HepG2 (cell line): Measurements from ENCODE around the gene SLC43A3. TPM values are rescaled to one million over a fixed set of nuclear protein-coding genes. Genes with fewer than 3 reads are reported as not detected.

Source experiments
- CC2D1A ChIP-seq: sonication (generic); formaldehyde crosslinking; IDR thresholded peaks from 2 replicates; pipeline ENCODE4 v1.8.1; 2023; ENCODE audit warnings: mild to moderate bottlenecking, missing genetic modification reagents
- DMTF1 ChIP-seq: sonication (generic); formaldehyde crosslinking; IDR thresholded peaks from 2 replicates; pipeline ENCODE4 v1.4.0; 2020; ENCODE audit warnings: mild to moderate bottlenecking, missing genetic modification reagents
- EHMT2 ChIP-seq: fragments of 200-600 bp; sonication (generic); IDR thresholded peaks from 2 replicates; pipeline ENCODE4 v1.7.0; 2017; ENCODE audit warnings: antibody characterized with exemption, low read depth, low read length, borderline replicate concordance
- EZH2 ChIP-seq: conservative IDR thresholded peaks from 2 replicates; pipeline ENCODE4 v1.6.1; 2012; ENCODE audit warnings: mild to moderate bottlenecking, low read depth, low read length, moderate library complexity
- FUBP1 ChIP-seq: sonication (generic); formaldehyde crosslinking; IDR thresholded peaks from 2 replicates; pipeline ENCODE4 v1.5.1; 2020; ENCODE audit warnings: missing genetic modification reagents, mild to moderate bottlenecking, borderline replicate concordance
- GATAD2A ChIP-seq: IDR thresholded peaks from 2 replicates; pipeline ENCODE4 v1.6.1; 2016
- HNRNPK ChIP-seq: fragments of 200-400 bp; formaldehyde crosslinking; IDR thresholded peaks from 2 replicates; pipeline ENCODE4 v1.6.1; 2018; ENCODE audit warnings: low read length, low read depth, moderate library complexity, mild to moderate bottlenecking; ENCODE audit not compliant: poor library complexity, severe bottlenecking
- IRF2 ChIP-seq: IDR thresholded peaks from 2 replicates; pipeline ENCODE4 v1.6.1; 2018; ENCODE audit warnings: missing genetic modification reagents, missing compliant biosample characterization
- NR2F6 ChIP-seq, 2 experiments: IDR thresholded peaks; 2 replicates each; pipeline ENCODE4 v1.6.1; 2016; ENCODE audit warnings: antibody characterized with exemption in 1 of 2, mild to moderate bottlenecking in 1 of 2
- PHF5A ChIP-seq: IDR thresholded peaks from one replicate; pipeline ENCODE4 v1.6.1; 2018; ENCODE audit warnings: low read depth, missing genetic modification reagents; ENCODE audit not compliant: unreplicated experiment
- PLRG1 ChIP-seq: fragments of 450-650 bp; conservative IDR thresholded peaks from 2 replicates; pipeline ENCODE4 v1.6.1; 2016
- POGZ ChIP-seq: sonication (generic); formaldehyde crosslinking; IDR thresholded peaks from 2 replicates; pipeline ENCODE4 v1.4.0; 2020; ENCODE audit warnings: mild to moderate bottlenecking, missing genetic modification reagents
- SMC3 ChIP-seq: IDR thresholded peaks from 2 replicates; pipeline ENCODE4 v1.6.1; 2011; ENCODE audit warnings: low read length, improper control_type of control experiment
- SMYD3 ChIP-seq: sonication (generic); formaldehyde crosslinking; IDR thresholded peaks from 2 replicates; pipeline ENCODE4 v1.8.1; 2023; ENCODE audit warnings: mild to moderate bottlenecking, missing genetic modification reagents
- SNRNP70 ChIP-seq: fragments of 200-400 bp; formaldehyde crosslinking; IDR thresholded peaks from 2 replicates; pipeline ENCODE4 v1.6.1; 2017; ENCODE audit warnings: mild to moderate bottlenecking, low read depth, low read length, moderate library complexity
- SP5 ChIP-seq: IDR thresholded peaks from 2 replicates; pipeline ENCODE4 v1.6.1; 2016; ENCODE audit warnings: low read depth, borderline replicate concordance
- SRY ChIP-seq: sonication (generic); formaldehyde crosslinking; IDR thresholded peaks from 2 replicates; pipeline ENCODE4 v1.8.0; 2022; ENCODE audit warnings: mild to moderate bottlenecking, missing genetic modification reagents
- TARDBP ChIP-seq: sonication (generic); formaldehyde crosslinking; IDR thresholded peaks from 2 replicates; pipeline ENCODE4 v1.8.0; 2022; ENCODE audit warnings: mild to moderate bottlenecking, missing genetic modification reagents
- TEF ChIP-seq: sonication (generic); formaldehyde crosslinking; IDR thresholded peaks from 2 replicates; pipeline ENCODE4 v1.5.0; 2020; ENCODE audit warnings: missing genetic modification reagents
- YEATS2 ChIP-seq: sonication (generic); formaldehyde crosslinking; IDR thresholded peaks from 2 replicates; pipeline ENCODE4 v1.4.0; 2020; ENCODE audit warnings: missing genetic modification reagents, borderline replicate concordance
- ZNF44 ChIP-seq: sonication (generic); formaldehyde crosslinking; IDR thresholded peaks from 2 replicates; pipeline ENCODE4 v1.5.1; 2020; ENCODE audit warnings: mild to moderate bottlenecking, missing genetic modification reagents
- ZNF878 ChIP-seq: sonication (generic); formaldehyde crosslinking; IDR thresholded peaks from 2 replicates; pipeline ENCODE4 v1.8.1; 2023; ENCODE audit warnings: mild to moderate bottlenecking, missing genetic modification reagents, moderate library complexity
- ZSCAN29 ChIP-seq: sonication (generic); formaldehyde crosslinking; conservative IDR thresholded peaks from 2 replicates; pipeline ENCODE4 v1.4.0; 2020; ENCODE audit warnings: mild to moderate bottlenecking, missing genetic modification reagents
- polyA plus RNA-seq, 8 experiments: library from polyadenylated mRNA; depleted of rRNA in 3 of 8; stranded (reverse) in 7 of 8; unstranded in 1 of 8; fragments of >200 nt; fragmentation: Illumina TruSeq in 4 of 8; extraction: Trizol in 4 of 8; gene quantifications; 2 replicates each; pipeline versions ENCODE4 v1.2.1 to v1.2.3, GENCODE V29; 2011 to 2016; ENCODE audit warnings: low read depth in 4 of 8, missing spikeins in 1 of 8, mixed read lengths in 1 of 8; ENCODE audit not compliant: insufficient read depth in 1 of 8
- total RNA-seq, 5 experiments: library from RNA; depleted of rRNA; stranded (reverse); fragments of >200 nt; fragmentation: Illumina TruSeq; extraction: Trizol; gene quantifications; 2 replicates each; pipeline ENCODE4 v1.2.3, GENCODE V29; 2016; ENCODE audit warnings: low read depth in 1 of 5
- TF ChIP-seq, protein P1 (sequence below), 2 experiments: fragments of 450-650 bp in 1 of 2; sonication (generic) in 1 of 2; formaldehyde crosslinking; IDR thresholded peaks; 2 replicates each; pipeline versions ENCODE4 v1.5.0 to v1.8.0; 2020 to 2022; ENCODE audit warnings: mild to moderate bottlenecking in 1 of 2, missing genetic modification reagents in 1 of 2

SLC43A3 gene
- total and polyA plus RNA-seq, 2 of the 13 experiments (the other 11 are each of a cell fraction or from before 2014, with no cell fraction given) = 2.6 TPM; not detected in 1

DNA sequence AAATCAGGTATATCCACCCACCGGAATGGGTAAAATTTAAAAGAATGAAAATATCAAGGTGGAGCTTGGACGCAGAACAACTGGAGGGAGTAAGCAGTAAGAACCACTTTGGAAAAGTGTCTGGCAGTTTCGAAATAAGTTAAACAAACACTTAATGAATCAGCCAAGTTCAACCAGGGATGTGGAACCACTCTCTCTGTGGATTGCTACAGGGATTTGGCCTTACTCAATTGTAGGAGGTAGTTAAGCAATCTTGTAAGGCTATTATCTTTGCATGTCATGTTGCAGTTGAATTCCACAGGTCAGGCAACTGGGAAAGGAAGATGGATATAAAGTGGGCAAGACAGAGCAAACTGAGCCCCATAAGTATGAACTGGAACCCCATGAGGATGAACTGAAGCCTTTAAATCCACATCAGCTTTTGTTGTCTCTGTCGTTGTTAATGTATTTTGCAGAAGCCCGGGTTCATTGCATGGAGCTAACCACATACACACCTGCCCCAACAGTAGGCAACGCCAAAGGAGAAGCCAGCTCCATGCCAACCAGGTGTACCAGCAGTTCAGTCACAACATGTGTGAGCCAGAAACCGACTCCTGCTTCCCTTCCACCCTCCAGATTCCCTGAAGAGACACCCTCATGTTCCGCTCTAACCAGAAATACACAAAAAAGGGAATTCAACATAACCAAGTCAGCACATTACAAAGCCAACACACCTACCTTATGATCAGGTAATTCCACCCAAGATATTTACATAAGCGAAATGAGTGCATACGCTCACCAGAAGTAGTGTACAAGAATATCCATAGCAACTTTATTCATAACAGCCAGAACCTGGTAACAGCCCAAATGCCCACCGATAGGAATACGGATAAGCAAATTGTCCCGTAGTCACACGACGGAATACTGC lies 8.0 kb upstream of the SLC43A3 start (continued):
- TF ChIP-seq GATAD2A (CRISPR knock-in tag) (peak; percentile 98), POGZ (CRISPR knock-in tag) (peak; percentile 73), TEF (CRISPR knock-in tag) (no peak), ZNF44 (CRISPR knock-in tag) (0 out of 2 replicates have a peak, but pooled peaks have one; percentile 25), PHF5A (peak; percentile 60), FUBP1 (CRISPR knock-in tag) (no peak), EZH2 (no peak), HNRNPK (no peak), SMYD3 (CRISPR knock-in tag) (no peak), SP5 (CRISPR knock-in tag) (peak; percentile 33; the same call in 1 of the 2 replicates), DMTF1 (no peak), ZSCAN29 (CRISPR knock-in tag) (0 out of 2 replicates have a peak, but pooled peaks have one; percentile 46), SMC3 (peak; percentile 74; the same call in 1 of the 2 replicates), SRY (CRISPR knock-in tag) (no peak), TARDBP (CRISPR knock-in tag) (peak; percentile 89), ZNF878 (CRISPR knock-in tag) (no peak; the same call in 1 of the 2 replicates), PLRG1 (no peak), YEATS2 (CRISPR knock-in tag) (peak; percentile 45; the same call in 1 of the 2 replicates), EHMT2 (no peak; the same call in 1 of the 2 replicates), NR2F6 (IDR thresholded peaks at IDR 0.05) (peak; percentile 64), NR2F6 (CRISPR knock-in tag; IDR thresholded peaks at IDR 0.05) (peak; percentile 77; the same call in 1 of the 2 replicates), IRF2 (CRISPR knock-in tag) (peak; percentile 73), SNRNP70 (no peak), CC2D1A (CRISPR knock-in tag) (no peak)
- TF ChIP-seq, protein P1, sequence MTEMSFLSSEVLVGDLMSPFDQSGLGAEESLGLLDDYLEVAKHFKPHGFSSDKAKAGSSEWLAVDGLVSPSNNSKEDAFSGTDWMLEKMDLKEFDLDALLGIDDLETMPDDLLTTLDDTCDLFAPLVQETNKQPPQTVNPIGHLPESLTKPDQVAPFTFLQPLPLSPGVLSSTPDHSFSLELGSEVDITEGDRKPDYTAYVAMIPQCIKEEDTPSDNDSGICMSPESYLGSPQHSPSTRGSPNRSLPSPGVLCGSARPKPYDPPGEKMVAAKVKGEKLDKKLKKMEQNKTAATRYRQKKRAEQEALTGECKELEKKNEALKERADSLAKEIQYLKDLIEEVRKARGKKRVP (CRISPR knock-in tag; IDR thresholded peaks at IDR 0.05) = peak in 1 of 2 experiments; percentile 96; a peak in 2 of 4 replicates
